Measurements from ENCODE around the gene CD63.

Gene CD63

DNA sequence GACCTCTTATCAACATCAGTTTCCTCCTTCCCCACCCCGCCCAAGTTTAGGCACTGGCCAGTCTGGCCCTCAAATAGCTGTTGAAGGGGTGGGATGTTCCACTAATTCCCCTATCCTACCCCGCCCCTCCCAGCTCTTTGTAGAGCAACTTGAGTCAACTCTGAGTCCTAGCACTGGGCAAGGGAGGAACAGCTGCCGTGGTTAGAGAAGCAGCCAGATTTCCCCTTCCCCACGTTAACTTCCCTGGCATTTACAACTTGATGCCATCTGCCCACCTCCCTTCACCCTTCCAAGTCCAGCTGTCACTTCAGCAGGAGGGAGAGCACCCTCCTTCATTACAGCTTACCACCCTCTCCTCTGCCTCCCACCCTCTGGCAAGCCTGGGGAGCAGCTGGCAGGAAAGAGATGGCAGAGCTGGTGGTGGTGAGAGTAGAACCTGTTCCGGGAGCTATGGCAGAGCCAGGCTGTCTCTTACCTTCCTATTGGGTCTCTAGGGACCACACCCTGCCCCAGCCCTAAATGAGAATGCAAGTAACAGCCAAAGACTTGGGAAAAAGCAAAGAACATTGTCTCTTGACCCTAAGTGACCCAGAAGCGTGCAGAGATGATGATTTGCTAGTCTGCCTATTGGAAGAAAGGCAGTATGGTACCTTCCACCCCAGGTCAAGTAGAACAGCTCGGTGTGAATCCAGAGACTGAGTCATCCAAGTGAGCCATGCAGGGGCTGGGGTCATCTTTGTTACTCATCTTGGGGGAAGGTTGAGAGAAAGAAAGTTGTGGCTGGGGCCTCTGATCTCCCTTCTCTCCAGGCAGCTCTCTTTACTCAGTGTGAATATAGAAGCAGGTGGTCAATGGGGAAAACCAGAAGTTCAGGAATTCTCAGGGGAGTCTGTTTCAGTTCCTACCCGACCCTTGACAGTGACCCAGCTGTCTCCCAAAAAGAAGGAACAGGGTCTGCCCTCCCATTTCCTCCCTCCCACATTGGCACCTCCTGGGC lies 11.5 kb downstream of the CD63 start:
- DNase-seq (ENCODE audit: low read depth in 2 of 2) = peak in 1 of 2 donors; percentile 75
- TF ChIP-seq, protein P1, sequence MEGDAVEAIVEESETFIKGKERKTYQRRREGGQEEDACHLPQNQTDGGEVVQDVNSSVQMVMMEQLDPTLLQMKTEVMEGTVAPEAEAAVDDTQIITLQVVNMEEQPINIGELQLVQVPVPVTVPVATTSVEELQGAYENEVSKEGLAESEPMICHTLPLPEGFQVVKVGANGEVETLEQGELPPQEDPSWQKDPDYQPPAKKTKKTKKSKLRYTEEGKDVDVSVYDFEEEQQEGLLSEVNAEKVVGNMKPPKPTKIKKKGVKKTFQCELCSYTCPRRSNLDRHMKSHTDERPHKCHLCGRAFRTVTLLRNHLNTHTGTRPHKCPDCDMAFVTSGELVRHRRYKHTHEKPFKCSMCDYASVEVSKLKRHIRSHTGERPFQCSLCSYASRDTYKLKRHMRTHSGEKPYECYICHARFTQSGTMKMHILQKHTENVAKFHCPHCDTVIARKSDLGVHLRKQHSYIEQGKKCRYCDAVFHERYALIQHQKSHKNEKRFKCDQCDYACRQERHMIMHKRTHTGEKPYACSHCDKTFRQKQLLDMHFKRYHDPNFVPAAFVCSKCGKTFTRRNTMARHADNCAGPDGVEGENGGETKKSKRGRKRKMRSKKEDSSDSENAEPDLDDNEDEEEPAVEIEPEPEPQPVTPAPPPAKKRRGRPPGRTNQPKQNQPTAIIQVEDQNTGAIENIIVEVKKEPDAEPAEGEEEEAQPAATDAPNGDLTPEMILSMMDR (IDR thresholded peaks at IDR 0.05; ENCODE audit: low read depth, low read length) = no peak
- H3K4me3 ChIP-seq (replicated peaks in 1 of 2; ENCODE audit: low read depth in 2 of 2, low read length in 2 of 2) = peak overlapping the region; percentile 66 to 72

DNA sequence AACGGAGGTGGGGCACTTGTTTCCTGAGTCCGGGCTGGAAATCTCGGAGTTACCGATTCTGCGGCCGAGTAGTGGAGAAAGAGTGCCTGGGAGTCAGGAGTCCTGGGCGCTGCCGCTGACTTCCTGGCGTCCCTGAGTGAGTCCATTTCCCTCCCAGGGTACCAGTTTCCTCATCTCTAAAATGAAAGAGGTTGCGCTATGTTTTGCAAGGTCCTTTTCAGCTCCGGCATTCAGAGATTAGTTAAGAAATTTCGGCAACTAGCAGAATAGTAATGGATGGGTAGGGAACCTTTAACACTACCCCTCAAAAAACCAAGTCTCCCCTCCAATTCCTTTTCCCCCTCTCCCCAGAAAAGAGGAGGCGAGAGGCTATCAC lies 12.2 kb downstream of the CD63 start:
- TF ChIP-seq, protein P1 (IDR thresholded peaks at IDR 0.05; ENCODE audit: low read depth, low read length) = peak; percentile 0
- H3K4me3 ChIP-seq (replicated peaks in 1 of 2; ENCODE audit: low read depth in 2 of 2, low read length in 2 of 2) = peak overlapping the region; percentile 66 to 72
- no peak for DNase-seq (ENCODE audit: low read depth in 2 of 2)

DNA sequence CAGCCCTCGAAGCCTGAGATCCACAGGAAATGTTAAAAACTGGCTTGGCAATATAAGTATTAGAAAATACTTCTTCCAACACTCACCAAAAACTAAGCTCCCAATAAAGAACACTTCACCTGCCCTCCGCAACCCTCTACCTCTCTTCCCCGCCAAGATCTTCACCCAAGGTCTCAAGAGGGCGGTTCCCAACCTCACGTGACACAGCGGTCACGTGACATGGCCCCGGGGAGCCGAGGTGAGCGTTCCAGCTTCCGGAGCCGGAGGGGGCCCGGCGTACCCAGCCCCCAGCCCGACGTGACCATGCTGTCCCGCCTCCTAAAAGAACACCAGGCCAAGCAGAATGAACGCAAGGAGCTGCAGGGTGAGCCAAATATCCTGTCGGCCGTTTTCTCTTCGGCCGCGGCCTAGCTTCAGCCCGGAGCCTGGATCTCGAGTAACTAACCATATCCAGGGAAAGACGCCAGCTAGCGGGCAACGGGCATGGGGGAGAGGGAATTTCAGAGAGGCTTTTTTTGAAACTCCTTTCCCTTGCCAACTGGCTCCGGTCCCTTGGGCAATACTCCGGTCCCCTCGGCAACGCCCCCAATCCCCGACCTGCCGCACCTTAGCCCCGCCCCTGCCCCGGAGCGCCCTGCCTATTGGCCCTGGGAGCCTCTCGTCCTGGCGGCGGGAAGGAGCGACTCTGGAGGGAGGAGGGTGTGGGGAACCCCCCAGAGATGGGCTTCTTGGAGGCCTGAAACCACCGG lies 12.8 kb downstream of the CD63 start, which contains the start of gene BLOC1S1:
BLOC1S1 (plus strand) TSS at position 214 of the 749 bp plus-strand sequence; CDS start at position 220, 6 bp downstream.
- TF ChIP-seq, protein P1 (IDR thresholded peaks at IDR 0.05; ENCODE audit: low read depth, low read length) = no peak
- peak; percentile 91 to 95 for DNase-seq (ENCODE audit: low read depth in 2 of 2)
- peak within 1 kb of the TSS; percentile 66 to 72 for H3K4me3 ChIP-seq (replicated peaks in 1 of 2; ENCODE audit: low read depth in 2 of 2, low read length in 2 of 2)

DNA sequence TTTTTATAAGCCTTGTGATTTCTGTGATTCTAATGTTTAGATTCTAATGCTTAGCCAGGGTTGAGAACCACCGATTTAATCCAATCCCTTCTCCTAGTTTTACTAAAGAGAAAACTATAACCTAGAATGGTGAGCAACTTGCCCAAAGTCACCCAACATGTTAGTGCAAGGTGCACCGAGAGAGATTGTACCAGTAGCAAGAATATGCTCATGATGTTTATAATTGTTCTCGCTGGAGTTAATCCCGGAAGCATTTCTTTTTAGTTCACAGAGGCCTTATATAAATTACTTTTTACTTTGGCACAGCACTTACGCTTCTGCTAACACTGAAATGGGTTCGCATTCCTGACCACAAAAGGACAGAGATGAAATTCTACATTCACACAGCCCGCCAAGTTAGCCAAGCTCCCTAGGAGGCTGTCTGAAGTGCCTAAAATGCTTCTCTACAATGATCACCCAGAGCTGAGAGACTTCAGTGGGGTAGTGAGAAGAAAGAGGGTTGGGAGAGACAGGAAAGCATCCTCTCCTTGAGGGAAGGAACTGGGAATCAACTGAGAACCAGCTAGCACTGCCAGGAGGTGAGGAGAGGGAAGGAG lies 13.5 kb downstream of the CD63 start:
- H3K4me3 ChIP-seq (replicated peaks in 1 of 2; ENCODE audit: low read depth in 2 of 2, low read length in 2 of 2) = peak overlapping the region; percentile 66 to 72
- no peak for DNase-seq (ENCODE audit: low read depth in 2 of 2)
- TF ChIP-seq, protein P1 (IDR thresholded peaks at IDR 0.05; ENCODE audit: low read depth, low read length) = no peak

DNA sequence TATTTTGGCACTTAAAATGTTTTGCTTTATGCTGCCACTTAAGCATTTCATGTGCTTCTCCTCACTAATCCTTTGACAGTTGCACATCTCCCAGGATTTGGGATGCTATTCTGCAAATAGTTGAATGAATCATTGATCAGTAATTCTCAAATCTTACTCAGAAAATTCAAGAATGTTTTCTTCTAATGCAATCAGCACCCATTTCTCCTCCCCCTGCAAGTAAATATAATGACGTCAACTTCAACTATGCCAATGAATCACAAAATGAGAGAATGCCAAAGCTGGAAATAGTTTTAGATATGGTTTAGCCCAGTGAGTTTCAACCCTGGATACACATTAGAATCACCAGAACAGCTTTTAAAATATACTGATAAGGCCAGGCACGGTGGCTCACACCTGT lies 15.1 kb downstream of the CD63 start:
- TF ChIP-seq, protein P1 (IDR thresholded peaks at IDR 0.05; ENCODE audit: low read depth, low read length) = no peak
- peak; percentile 84 to 93 for DNase-seq (ENCODE audit: low read depth in 2 of 2)
- H3K4me3 ChIP-seq (replicated peaks in 1 of 2; ENCODE audit: low read depth in 2 of 2, low read length in 2 of 2) = no peak overlapping the region

DNA sequence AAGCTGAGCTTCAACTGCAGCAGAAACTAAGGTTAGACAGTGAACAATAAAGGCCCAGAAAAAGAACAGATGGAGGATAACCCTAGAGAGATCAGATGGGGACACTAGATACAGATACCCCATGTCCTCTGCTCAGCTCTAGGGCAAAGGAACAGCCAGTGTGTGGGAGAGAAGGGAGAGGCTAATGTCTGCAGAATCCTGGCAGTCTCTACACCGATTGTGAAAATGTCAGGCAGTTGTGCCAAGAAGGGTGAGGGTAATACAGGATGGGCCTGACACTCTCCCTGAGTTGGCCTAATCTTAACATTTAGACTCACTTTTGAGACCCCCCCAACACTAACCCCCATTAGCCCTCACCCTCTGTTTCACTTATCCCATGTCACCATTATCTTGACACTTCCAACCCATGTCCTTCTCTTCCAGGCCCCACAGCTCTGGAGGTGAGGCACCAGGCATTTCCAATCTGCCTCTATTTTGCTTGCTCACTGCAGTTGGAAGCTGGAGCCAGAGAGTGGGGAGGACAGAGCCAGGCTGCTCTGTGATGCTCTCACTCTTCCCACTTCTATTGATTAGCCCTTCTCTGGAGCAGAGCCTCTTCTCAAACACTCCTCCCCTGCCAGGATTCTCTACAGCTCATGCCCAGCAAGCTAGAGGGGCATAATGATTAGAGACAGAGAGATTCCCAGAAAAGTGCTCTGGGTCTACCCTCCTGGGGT lies 16.0 kb downstream of the CD63 start:
- DNase-seq (ENCODE audit: low read depth in 2 of 2) = peak in 1 of 2 donors; percentile 68
- TF ChIP-seq, protein P1 (IDR thresholded peaks at IDR 0.05; ENCODE audit: low read depth, low read length) = no peak
- no peak overlapping the region for H3K4me3 ChIP-seq (replicated peaks in 1 of 2; ENCODE audit: low read depth in 2 of 2, low read length in 2 of 2)
